Prostate gland (tissue), 2 donors: Measurements from ENCODE around the gene CAPN6.

ENCODE experiments used
- POLR2A ChIP-seq: fragments of 450-650 bp; IDR thresholded peaks from one replicate; pipeline ENCODE4 v1.6.1; 2016; ENCODE audit warnings: antibody characterized with exemption, mild to moderate bottlenecking
- TF ChIP-seq, protein P1 (sequence below), 4 experiments: fragments of 200-600 bp in 2 of 4; fragments of 450-650 bp in 2 of 4; sonication (generic) in 2 of 4; IDR thresholded peaks; 1 replicate in 3 of 4; 2 replicates in 1 of 4; pipeline ENCODE4 v1.5.1; 2016 to 2019; ENCODE audit warnings: antibody characterized with exemption in 4 of 4, mild to moderate bottlenecking in 2 of 4, moderate library complexity in 2 of 4

- TF ChIP-seq, protein P1, sequence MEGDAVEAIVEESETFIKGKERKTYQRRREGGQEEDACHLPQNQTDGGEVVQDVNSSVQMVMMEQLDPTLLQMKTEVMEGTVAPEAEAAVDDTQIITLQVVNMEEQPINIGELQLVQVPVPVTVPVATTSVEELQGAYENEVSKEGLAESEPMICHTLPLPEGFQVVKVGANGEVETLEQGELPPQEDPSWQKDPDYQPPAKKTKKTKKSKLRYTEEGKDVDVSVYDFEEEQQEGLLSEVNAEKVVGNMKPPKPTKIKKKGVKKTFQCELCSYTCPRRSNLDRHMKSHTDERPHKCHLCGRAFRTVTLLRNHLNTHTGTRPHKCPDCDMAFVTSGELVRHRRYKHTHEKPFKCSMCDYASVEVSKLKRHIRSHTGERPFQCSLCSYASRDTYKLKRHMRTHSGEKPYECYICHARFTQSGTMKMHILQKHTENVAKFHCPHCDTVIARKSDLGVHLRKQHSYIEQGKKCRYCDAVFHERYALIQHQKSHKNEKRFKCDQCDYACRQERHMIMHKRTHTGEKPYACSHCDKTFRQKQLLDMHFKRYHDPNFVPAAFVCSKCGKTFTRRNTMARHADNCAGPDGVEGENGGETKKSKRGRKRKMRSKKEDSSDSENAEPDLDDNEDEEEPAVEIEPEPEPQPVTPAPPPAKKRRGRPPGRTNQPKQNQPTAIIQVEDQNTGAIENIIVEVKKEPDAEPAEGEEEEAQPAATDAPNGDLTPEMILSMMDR (IDR thresholded peaks at IDR 0.05) = no peak
- TF ChIP-seq POLR2A = no peak
Measured at GRCh38 chrX:111283446-111283845, 13.2 kb upstream of the CAPN6 start.
